ENCODE results near the gene KIF4A. TPM values are rescaled to one million over a fixed set of nuclear protein-coding genes. Genes with fewer than 3 reads are reported as not detected.

Gene KIF4A
- total RNA-seq, 1 donor from 2014 or later = 18.0 TPM

DNA sequence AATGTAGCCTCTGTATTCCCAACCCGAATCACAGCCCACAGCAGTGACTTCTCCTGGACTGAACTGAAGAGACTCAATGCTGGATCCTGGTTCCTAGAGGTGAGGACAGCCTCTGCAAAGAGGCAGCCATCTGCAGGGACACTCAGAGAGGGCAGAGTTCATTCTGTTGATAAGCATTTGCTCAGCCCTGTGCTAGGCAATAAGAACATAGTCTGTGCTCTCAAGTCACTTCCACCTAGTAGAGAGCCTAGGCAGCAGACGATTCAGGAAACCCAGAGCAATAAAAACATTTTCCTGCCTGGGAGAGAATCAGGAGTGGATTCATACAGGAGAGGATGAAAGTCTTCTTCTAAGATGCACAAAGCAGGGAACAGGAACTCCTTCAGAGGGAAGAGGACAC, 137.5 kb downstream of the KIF4A start:
- no peak for DNase-seq (ENCODE audit: low spot score, unreplicated experiment)
- TF ChIP-seq, protein P1, sequence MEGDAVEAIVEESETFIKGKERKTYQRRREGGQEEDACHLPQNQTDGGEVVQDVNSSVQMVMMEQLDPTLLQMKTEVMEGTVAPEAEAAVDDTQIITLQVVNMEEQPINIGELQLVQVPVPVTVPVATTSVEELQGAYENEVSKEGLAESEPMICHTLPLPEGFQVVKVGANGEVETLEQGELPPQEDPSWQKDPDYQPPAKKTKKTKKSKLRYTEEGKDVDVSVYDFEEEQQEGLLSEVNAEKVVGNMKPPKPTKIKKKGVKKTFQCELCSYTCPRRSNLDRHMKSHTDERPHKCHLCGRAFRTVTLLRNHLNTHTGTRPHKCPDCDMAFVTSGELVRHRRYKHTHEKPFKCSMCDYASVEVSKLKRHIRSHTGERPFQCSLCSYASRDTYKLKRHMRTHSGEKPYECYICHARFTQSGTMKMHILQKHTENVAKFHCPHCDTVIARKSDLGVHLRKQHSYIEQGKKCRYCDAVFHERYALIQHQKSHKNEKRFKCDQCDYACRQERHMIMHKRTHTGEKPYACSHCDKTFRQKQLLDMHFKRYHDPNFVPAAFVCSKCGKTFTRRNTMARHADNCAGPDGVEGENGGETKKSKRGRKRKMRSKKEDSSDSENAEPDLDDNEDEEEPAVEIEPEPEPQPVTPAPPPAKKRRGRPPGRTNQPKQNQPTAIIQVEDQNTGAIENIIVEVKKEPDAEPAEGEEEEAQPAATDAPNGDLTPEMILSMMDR (IDR thresholded peaks at IDR 0.05; ENCODE audit: unreplicated experiment) = no peak
- peaks cover 4% of the 10 kb centered on the region for H3K9me3 Mint-ChIP-seq (ENCODE audit: low read depth)
- no peaks in the 10 kb centered on the region for H3K36me3 Mint-ChIP-seq (ENCODE audit: insufficient read depth)
- H3K4me3 Mint-ChIP-seq (ENCODE audit: low read depth) = no peak overlapping the region
- no peaks in the 10 kb centered on the region for H3K27me3 Mint-ChIP-seq
- H3K4me1 Mint-ChIP-seq (ENCODE audit: low read depth) = peaks cover 8% of the 10 kb centered on the region
- no peak overlapping the region for H3K27ac Mint-ChIP-seq

DNA sequence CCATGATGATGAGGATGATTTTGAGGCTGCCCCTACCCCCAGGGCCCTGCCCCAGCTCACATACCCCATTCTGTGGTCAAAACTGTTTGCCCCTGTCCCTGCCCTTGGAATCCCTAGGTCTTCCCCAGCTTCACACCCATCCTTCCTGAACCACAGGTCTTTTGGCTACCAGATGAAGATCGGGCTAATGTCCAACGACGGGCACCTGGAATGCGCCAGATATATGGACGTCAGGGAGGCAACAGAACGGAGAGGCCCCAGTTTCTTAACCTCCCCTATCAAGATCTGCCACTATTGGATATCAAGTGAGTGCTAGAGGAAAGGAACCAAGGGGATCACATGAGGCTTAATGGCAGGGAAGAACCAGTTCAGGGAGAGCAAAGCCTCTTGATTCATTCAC, 139.9 kb downstream of the KIF4A start:
- Mint-ChIP-seq H3K27me3 (no peaks in the 10 kb centered on the region), H3K27ac (no peak overlapping the region)

DNA sequence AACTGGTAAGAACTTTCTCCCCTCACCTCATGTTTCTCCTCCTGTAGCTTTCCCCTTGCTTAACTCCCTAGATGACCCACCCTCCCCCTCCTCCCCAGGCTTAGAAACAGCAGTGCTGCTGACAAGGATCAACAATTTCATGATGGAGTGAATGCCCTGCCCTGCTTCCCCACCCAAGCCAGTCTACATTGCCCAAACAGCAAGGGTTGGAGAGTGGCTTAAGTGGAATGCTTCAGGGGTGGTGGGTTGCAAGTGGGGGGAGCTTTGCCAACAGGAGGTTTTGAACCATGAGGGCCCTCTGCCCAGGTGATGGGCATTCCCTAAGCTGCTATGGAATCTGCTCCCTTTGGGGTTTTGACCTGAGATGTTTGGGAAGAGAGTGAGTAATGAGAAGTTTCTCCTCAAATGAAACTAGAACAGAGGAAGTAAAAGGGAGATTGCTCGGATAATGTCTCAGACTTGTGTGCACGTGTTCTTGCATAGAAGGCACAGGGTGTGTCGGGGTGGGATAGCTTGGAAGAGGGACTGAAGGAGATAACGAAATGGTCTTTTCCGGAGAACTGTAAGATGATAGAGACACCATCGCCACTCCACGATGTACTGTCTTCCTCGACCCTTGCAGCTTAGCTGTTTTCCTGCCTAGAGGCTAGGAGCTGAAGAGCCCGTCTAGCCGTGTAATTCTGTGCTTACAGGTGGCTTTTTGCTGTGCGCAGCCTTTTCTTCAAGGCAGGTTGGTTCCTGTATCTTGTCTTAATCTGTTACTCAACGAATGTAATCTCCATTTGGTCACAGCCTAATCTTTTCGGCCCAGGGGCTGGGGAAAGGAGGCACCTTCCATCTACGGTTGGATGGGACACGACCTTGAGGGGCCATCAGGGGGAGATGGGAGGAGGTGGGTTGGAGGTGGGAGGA, 143.3 kb downstream of the KIF4A start:
- Mint-ChIP-seq H3K4me3 (ENCODE audit: low read depth) (peak overlapping the region; percentile 92), H3K36me3 (ENCODE audit: insufficient read depth) (peaks cover 1% of the 10 kb centered on the region), H3K9me3 (ENCODE audit: low read depth) (peaks cover 20% of the 10 kb centered on the region), H3K4me1 (ENCODE audit: low read depth) (peaks cover 16% of the 10 kb centered on the region), H3K27me3 (no peaks in the 10 kb centered on the region), H3K27ac (peak overlapping the region; percentile 98)
- DNase-seq (ENCODE audit: low spot score, unreplicated experiment) = no peak
- TF ChIP-seq, protein P1 (IDR thresholded peaks at IDR 0.05; ENCODE audit: unreplicated experiment) = no peak

More for the DNA sequence above, 139.9 kb downstream of the KIF4A start:
- Mint-ChIP-seq H3K4me1 (ENCODE audit: low read depth) (peaks cover 4% of the 10 kb centered on the region), H3K4me3 (ENCODE audit: low read depth) (no peak overlapping the region), H3K9me3 (ENCODE audit: low read depth) (peaks cover 9% of the 10 kb centered on the region), H3K36me3 (ENCODE audit: insufficient read depth) (peaks cover 1% of the 10 kb centered on the region)
- no peak for DNase-seq (ENCODE audit: low spot score, unreplicated experiment)
- TF ChIP-seq, protein P1 (IDR thresholded peaks at IDR 0.05; ENCODE audit: unreplicated experiment) = no peak

DNA sequence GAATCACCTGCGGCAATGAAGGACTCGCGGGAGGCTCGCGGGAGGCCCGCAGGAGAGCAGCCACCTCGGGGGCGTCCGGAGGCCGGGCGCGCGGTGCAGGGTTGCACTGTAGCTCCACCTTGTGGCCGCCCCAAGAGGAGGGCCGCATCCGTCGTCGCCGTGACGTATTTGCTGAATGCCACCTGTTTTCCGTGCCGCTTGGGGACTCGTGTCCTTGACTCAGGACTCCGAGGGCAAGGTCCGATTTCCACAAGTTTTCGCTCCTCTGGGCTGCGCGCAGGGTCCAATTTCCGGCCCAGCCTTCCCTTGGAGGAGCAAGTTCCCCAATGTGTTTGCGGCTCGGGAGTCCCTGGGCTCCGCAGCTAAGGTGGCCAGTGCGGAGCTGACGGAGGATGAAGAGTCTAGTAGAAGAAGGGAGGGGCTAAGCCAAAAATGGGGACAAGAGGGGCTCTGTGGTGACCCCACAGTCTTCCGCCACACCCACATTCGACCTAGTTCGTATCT, 144.0 kb downstream of the KIF4A start:
- Mint-ChIP-seq H3K9me3 (ENCODE audit: low read depth) (peaks cover 19% of the 10 kb centered on the region), H3K27me3 (no peaks in the 10 kb centered on the region), H3K36me3 (ENCODE audit: insufficient read depth) (peaks cover 1% of the 10 kb centered on the region), H3K27ac (peak overlapping the region; percentile 98), H3K4me3 (ENCODE audit: low read depth) (peak overlapping the region; percentile 92), H3K4me1 (ENCODE audit: low read depth) (peaks cover 16% of the 10 kb centered on the region)
- DNase-seq (ENCODE audit: low spot score, unreplicated experiment) = peak; percentile 60
- TF ChIP-seq, protein P1 (IDR thresholded peaks at IDR 0.05; ENCODE audit: unreplicated experiment) = peak; percentile 70

DNA sequence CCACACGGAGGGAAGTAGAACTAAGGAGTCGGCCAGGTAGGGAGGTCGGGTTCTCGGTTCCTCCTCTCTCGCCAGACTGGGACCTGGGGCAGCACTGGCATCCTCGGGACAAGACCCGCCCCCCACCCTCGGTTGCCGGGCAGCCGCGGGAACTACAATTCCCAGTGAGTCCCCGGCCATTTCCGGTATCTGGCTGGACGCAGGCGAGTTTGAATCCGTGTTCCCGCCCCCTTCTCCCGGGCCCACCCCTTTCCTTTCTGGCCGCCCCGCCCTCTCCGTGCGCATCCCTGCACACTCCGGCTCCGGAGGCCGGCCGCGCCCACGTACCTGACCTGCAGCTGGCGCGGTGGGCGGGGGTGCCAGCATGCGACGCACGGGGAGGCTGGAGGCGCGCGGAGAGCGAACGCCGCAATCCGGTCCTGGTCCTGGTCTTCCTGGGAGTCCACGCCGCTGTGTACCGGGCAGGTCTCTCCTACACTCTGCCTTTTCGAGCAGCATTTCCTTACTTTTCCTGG, 144.5 kb downstream of the KIF4A start:
- DNase-seq (ENCODE audit: low spot score, unreplicated experiment) = peak; percentile 65
- peaks cover 16% of the 10 kb centered on the region for H3K4me1 Mint-ChIP-seq (ENCODE audit: low read depth)
- H3K4me3 Mint-ChIP-seq (ENCODE audit: low read depth) = peak overlapping the region; percentile 92
- H3K36me3 Mint-ChIP-seq (ENCODE audit: insufficient read depth) = peaks cover 1% of the 10 kb centered on the region
- peaks cover 15% of the 10 kb centered on the region for H3K9me3 Mint-ChIP-seq (ENCODE audit: low read depth)
- H3K27me3 Mint-ChIP-seq = peaks cover 2% of the 10 kb centered on the region
- peak overlapping the region; percentile 98 for H3K27ac Mint-ChIP-seq
- TF ChIP-seq, protein P1 (IDR thresholded peaks at IDR 0.05; ENCODE audit: unreplicated experiment) = no peak

Measured in progenitor cell of endocrine pancreas (in vitro differentiated cells).